GM12875 (cell line): ENCODE data around the gene STXBP1.

Experiments used
- H3K4me3 ChIP-seq: one replicate; pipeline ENCODE4 v1.5.1; 2011; ENCODE audit warnings: low read depth, low read length, control low read depth
- CTCF ChIP-seq: IDR thresholded peaks from 2 replicates; pipeline ENCODE4 v1.5.1; 2011; ENCODE audit warnings: low read depth, mild to moderate bottlenecking, control low read depth, inconsistent platforms, low read length, moderate library complexity, borderline replicate concordance; ENCODE audit not compliant: insufficient read depth

The STXBP1 gene

GRCh38 chr9:127647451-127647850, 35.4 kb downstream of the STXBP1 start:
- no peak for TF ChIP-seq CTCF
- no peak overlapping the region for H3K4me3 ChIP-seq

DNA sequence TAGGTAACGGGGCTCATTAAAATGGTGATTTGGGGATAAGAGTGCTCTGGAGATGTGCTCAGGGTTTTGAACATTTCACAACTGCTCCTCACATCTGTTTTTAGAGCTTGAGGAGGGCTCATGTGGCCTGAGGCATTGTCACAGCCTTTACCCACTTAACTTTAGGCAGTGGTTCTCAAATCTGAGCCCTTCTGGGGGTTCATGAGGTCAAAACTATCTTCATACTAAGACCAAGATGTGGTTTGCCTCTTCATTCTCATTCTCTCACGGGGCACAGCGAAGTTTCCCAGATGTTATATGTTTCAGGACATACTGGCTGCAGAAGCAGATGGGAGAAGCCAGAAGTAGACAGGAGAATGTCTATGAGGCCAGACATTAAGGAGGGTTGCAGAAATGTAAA, 38.4 kb downstream of the STXBP1 start:
- TF ChIP-seq CTCF = no peak
- H3K4me3 ChIP-seq = no peak overlapping the region

DNA sequence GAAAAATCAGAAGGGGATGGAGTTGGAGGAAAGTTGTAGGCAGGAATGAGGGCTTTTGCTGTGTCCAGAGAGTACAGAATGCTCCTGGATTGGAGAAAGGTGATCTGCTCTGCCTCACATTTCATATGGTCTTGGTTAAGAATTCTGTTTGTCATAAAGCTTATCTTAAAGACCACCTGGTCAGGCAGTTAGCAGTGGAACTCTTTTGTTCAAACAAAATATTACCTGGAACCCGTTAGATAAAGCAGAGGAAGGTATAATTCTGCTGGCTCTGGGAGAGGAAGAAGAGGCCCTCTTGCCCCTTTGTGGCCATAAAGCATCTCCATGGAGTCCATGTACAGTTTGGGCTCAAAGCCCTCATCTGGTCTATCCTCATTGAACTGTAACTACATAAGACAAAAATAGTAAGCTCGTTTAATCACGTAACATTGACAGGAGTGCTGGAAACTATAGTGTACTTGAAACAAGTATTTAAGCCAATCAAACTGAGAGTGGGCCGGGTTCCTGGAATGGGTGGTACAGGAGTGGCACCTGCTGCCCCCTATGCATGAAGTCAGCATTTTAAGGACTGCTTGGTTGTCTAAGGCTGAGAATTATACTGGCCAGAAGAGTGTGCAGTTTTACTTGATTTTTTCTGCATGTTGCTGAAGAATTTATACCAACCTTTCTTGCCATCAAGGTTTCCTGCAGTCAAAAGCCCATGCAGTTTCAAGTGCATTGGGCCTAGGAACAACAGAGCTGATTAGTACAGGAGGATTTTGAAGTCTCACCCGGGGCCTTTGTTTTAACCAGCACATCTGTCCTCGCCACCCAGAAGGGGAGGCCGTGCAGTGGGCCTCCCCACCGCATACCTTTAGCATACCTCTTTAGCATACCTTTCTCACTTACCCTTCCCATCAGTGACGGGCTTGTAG, 39.9 kb downstream of the STXBP1 start:
- TF ChIP-seq CTCF = no peak
- H3K4me3 ChIP-seq = no peak overlapping the region

- no peak for TF ChIP-seq CTCF
- H3K4me3 ChIP-seq = no peak overlapping the region
Observed at GRCh38 chr9:127652733-127653132, 40.7 kb downstream of the STXBP1 start.

DNA sequence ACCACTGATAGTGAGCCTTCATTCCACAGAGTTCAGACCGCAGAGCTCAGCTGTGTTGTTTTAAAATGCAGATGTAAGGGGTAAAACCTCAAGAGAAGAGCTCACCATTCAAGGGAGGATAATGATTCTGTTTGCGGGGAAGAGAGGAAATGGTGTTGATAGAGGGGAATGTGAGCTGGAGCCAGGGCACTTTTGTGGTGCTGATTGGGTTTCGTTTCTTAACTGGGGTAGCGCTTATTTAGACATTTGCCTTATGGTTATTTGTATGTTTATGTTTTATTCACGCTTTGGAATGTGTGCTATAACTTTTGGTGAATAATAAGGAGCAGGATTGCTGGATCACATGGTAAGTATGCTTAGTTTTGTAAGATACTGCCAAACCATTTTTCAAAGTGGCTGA, 42.5 kb downstream of the STXBP1 start:
- TF ChIP-seq CTCF = no peak

GRCh38 chr9:127658428-127658827, 46.4 kb downstream of the STXBP1 start:
- no peak overlapping the region for H3K4me3 ChIP-seq
- no peak for TF ChIP-seq CTCF

More for the DNA sequence above, 42.5 kb downstream of the STXBP1 start:
- no peak overlapping the region for H3K4me3 ChIP-seq
